GM23248 (cell line): ENCODE measurements around the gene MICOS13. TPM values are rescaled to one million over a fixed set of nuclear protein-coding genes. Genes with fewer than 3 reads are reported as not detected.

Source experiments
- DNase-seq: peaks from one replicate; pipeline ENCODE4 v3.0.0-alpha.2; 2015
- H2AFZ ChIP-seq: fragments of 200-600 bp; sonication (generic); 2 replicates; pipeline ENCODE4 v1.6.1; 2016; ENCODE audit warnings: antibody characterized with exemption
- H3F3A ChIP-seq: fragments of 200-600 bp; sonication (generic); 2 replicates; pipeline ENCODE4 v1.6.1; 2016; ENCODE audit warnings: mild to moderate bottlenecking, antibody characterized with exemption, mixed run types; ENCODE audit not compliant: insufficient read depth
- H3K27ac ChIP-seq: fragments of 200-600 bp; sonication (generic); 2 replicates; pipeline ENCODE4 v1.5.1; 2016; ENCODE audit warnings: mild to moderate bottlenecking
- H3K27me3 ChIP-seq: fragments of 200-600 bp; sonication (generic); replicated peaks from 2 replicates; pipeline ENCODE4 v1.6.1; 2016; ENCODE audit warnings: mild to moderate bottlenecking; ENCODE audit not compliant: insufficient read depth
- H3K36me3 ChIP-seq: fragments of 200-600 bp; sonication (generic); 2 replicates; pipeline ENCODE4 v1.6.1; 2016; ENCODE audit warnings: low read depth, mild to moderate bottlenecking
- H3K4me1 ChIP-seq: fragments of 200-600 bp; sonication (generic); 2 replicates; pipeline ENCODE4 v1.6.1; 2016; ENCODE audit warnings: mild to moderate bottlenecking; ENCODE audit not compliant: insufficient read depth
- H3K4me2 ChIP-seq: fragments of 200-600 bp; sonication (generic); one replicate; pipeline ENCODE4 v1.6.1; 2016; ENCODE audit warnings: mild to moderate bottlenecking; ENCODE audit not compliant: unreplicated experiment
- H3K4me3 ChIP-seq: fragments of 200-600 bp; sonication (generic); 2 replicates; pipeline ENCODE4 v1.5.1; 2016; ENCODE audit warnings: mild to moderate bottlenecking
- H3K79me2 ChIP-seq: fragments of 200-600 bp; sonication (generic); 2 replicates; pipeline ENCODE4 v1.6.1; 2016; ENCODE audit warnings: mild to moderate bottlenecking; ENCODE audit not compliant: insufficient read depth
- H3K9ac ChIP-seq: fragments of 200-600 bp; sonication (generic); 2 replicates; pipeline ENCODE4 v1.6.1; 2016; ENCODE audit warnings: mild to moderate bottlenecking
- H3K9me2 ChIP-seq: fragments of 200-600 bp; sonication (generic); 2 replicates; pipeline ENCODE4 v1.6.1; 2016; ENCODE audit warnings: mixed run types, mild to moderate bottlenecking, moderate library complexity; ENCODE audit not compliant: insufficient read depth
- H3K9me3 ChIP-seq: fragments of 200-600 bp; sonication (generic); one replicate; pipeline ENCODE4 v1.6.1; 2017; ENCODE audit warnings: low read depth
- H4K20me1 ChIP-seq: fragments of 200-600 bp; sonication (generic); 2 replicates; pipeline ENCODE4 v1.6.0; 2016; ENCODE audit not compliant: insufficient read depth
- EZH2 ChIP-seq: fragments of 200-600 bp; sonication (generic); IDR thresholded peaks from 2 replicates; pipeline ENCODE4 v1.6.1; 2018; ENCODE audit warnings: antibody characterized with exemption, mild to moderate bottlenecking; ENCODE audit not compliant: insufficient read depth, poor library complexity, severe bottlenecking
- EZH2phosphoT487 ChIP-seq: fragments of 200-600 bp; sonication (generic); IDR thresholded peaks from 2 replicates; pipeline ENCODE4 v1.6.1; 2018; ENCODE audit warnings: antibody characterized with exemption, moderate library complexity, mild to moderate bottlenecking, low read depth; ENCODE audit not compliant: insufficient read depth
- WGBS, 2 experiments: methylation state at CpG; one replicate each; pipeline ENCODE4 v1.1.6; 2015 to 2017; ENCODE audit warnings: low lambda C conversion rate in 2 of 2, low coverage in 1 of 2; ENCODE audit errors: missing lambda C conversion rate in 2 of 2; 5-methylcytosine and 5-hydroxymethylcytosine counted together
- in situ Hi-C: fragments of 300-500 bp; cut with MboI; formaldehyde crosslinking; loops from 2 replicates; pipeline ENCODE4 v1.15.0; 2020
- polyA plus RNA-seq: library from polyadenylated mRNA; unstranded; fragments of >200 nt; fragmentation: Nextera tagmentation; extraction: Ambion mirVana; gene quantifications from 2 replicates; pipeline ENCODE4 v1.2.1, GENCODE V29; 2016
- total RNA-seq: library from RNA; depleted of rRNA; stranded (reverse); fragments of >200 nt; shearing (Covaris generic); gene quantifications from 2 replicates; pipeline ENCODE4 v1.2.3, GENCODE V29; 2014

MICOS13 gene
- total and polyA plus RNA-seq, 2 experiments from 2014 or later: 44.5 to 147 TPM

- Histone ChIP-seq H4K20me1 (peaks cover 9% of the 10 kb centered on the region; the same call in 1 of the 2 replicates), H3K4me3 (no peak overlapping the region), H3K9me2 (no peaks in the 10 kb centered on the region), H3K4me1 (no peaks in the 10 kb centered on the region), H3K9ac (peak overlapping the region; percentile 86; the same call in 1 of the 2 replicates), H3K9me3 (no peaks in the 10 kb centered on the region), H3K27me3 (no peaks in the 10 kb centered on the region), H3K79me2 (peaks cover 66% of the 10 kb centered on the region), H3K36me3 (peaks cover 18% of the 10 kb centered on the region; the same call in 1 of the 2 replicates), H3F3A (peaks cover 16% of the 10 kb centered on the region; the same call in 1 of the 2 replicates), H3K27ac (peak overlapping the region; percentile 77), H2AFZ (no peak overlapping the region), H3K4me2 (peak overlapping the region; percentile 61)
- peak; percentile 43 for DNase-seq
- TF ChIP-seq EZH2phosphoT487: no peak
- no peak for TF ChIP-seq EZH2
- in situ Hi-C loops: no loop called here
- WGBS, 2 experiments: 77 to 81% methylated on average over 7 of the region's 7 CpGs
Observed at GRCh38 chr19:5692723-5693194, 12.4 kb upstream of the MICOS13 start.

- H3K79me2 ChIP-seq: peaks cover 66% of the 10 kb centered on the region
- H2AFZ ChIP-seq: no peak overlapping the region
- no peaks in the 10 kb centered on the region for H3K4me1 ChIP-seq
- WGBS, 2 experiments: 43 to 50% methylated on average over 35 to 41 of the region's 42 CpGs
- H4K20me1 ChIP-seq: peaks cover 9% of the 10 kb centered on the region; the same call in 1 of the 2 replicates
- peaks cover 15% of the 10 kb centered on the region; the same call in 1 of the 2 replicates for H3F3A ChIP-seq
- peak; percentile 69 for DNase-seq
- H3K9me3 ChIP-seq: no peaks in the 10 kb centered on the region
- TF ChIP-seq EZH2: no peak
- TF ChIP-seq EZH2phosphoT487: no peak
- peaks cover 18% of the 10 kb centered on the region; the same call in 1 of the 2 replicates for H3K36me3 ChIP-seq
- peak overlapping the region; percentile 86 for H3K9ac ChIP-seq
- peak overlapping the region; percentile 77 for H3K27ac ChIP-seq
- no peaks in the 10 kb centered on the region for H3K9me2 ChIP-seq
- in situ Hi-C loops: no loop called here
- peak overlapping the region; percentile 61 for H3K4me2 ChIP-seq
- H3K4me3 ChIP-seq: peak overlapping the region; percentile 84
- no peaks in the 10 kb centered on the region for H3K27me3 ChIP-seq
Observed at GRCh38 chr19:5691822-5692722, 11.8 kb upstream of the MICOS13 start.

- Histone ChIP-seq H3K4me1 (no peaks in the 10 kb centered on the region), H3K9me3 (no peaks in the 10 kb centered on the region), H3K79me2 (peaks cover 61% of the 10 kb centered on the region), H3K27me3 (no peaks in the 10 kb centered on the region), H4K20me1 (peaks cover 9% of the 10 kb centered on the region; the same call in 1 of the 2 replicates), H3K27ac (peak overlapping the region; percentile 77), H3F3A (peaks cover 11% of the 10 kb centered on the region; the same call in 1 of the 2 replicates), H2AFZ (no peak overlapping the region), H3K9me2 (no peaks in the 10 kb centered on the region), H3K36me3 (peaks cover 15% of the 10 kb centered on the region; the same call in 1 of the 2 replicates), H3K9ac (peak overlapping the region; percentile 86), H3K4me2 (peak overlapping the region; percentile 61), H3K4me3 (peak overlapping the region; percentile 84)
- in situ Hi-C loops: no loop called here
- TF ChIP-seq EZH2phosphoT487: no peak
- TF ChIP-seq EZH2: no peak
- DNase-seq: peak; percentile 60
- 3 to 5% methylated on average over 43 to 54 of the region's 54 CpGs for WGBS, 2 experiments
Observed at GRCh38 chr19:5690955-5691821, 10.9 kb upstream of the MICOS13 start.
